HCT116 (cell line): ENCODE data around the gene CTNND2. TPM values are rescaled to one million over a fixed set of nuclear protein-coding genes. Genes with fewer than 3 reads are reported as not detected.

ENCODE experiments used
- ATAC-seq: fragments of 200-7000 bp; cut with Tn5 transposase; 2 replicates; pipeline ENCODE4 v1.9.1; 2020; ENCODE audit warnings: mild to moderate bottlenecking, moderate library complexity
- BruUV-seq: library from RNA; stranded (reverse); fragments of 400-500 nt; replicated peaks from 2 replicates; lab custom pipeline; 2021; lab: Mats Ljungman, UMichigan
- CTCF ChIA-PET: fragments of 300-600 bp; sonication (Branson Sonifier 250); formaldehyde crosslinking; loops from one replicate; lab custom pipeline; 2021; ENCODE audit warnings: antibody characterized with exemption; lab: Charles Lee
- POLR2A ChIA-PET: fragments of 300-600, 350-600 bp; sonication (Branson Sonifier 250); formaldehyde crosslinking; loops from one replicate; lab custom pipeline; 2021; ENCODE audit warnings: antibody characterized with exemption; lab: Charles Lee
- RAD21 ChIA-PET, 2 experiments: fragments of 300-600 bp; sonication (Branson Sonifier 250); formaldehyde crosslinking; loops; one replicate each; lab custom pipeline; 2023; ENCODE audit warnings: low total read pairs in 2 of 2; ENCODE audit not compliant: uncharacterized antibody in 2 of 2, unreplicated experiment in 2 of 2, low non-redundant PET in 1 of 2; lab: Charles Lee
- DNase-seq: peaks from one replicate; pipeline ENCODE4 v3.0.0-alpha.2; 2010; ENCODE audit warnings: low read depth, low spot score
- H2AFZ ChIP-seq: fragments of 200-600 bp; shearing (Covaris generic), sonication (generic); 2 replicates; pipeline ENCODE4 v1.6.1; 2017; ENCODE audit warnings: low read depth, mixed run types, mixed read lengths, antibody characterized with exemption, low read length; ENCODE audit not compliant: poor library complexity, severe bottlenecking
- H3K27ac ChIP-seq: 2 replicates; pipeline ENCODE4 v1.5.1; 2012; ENCODE audit warnings: low read depth, low read length
- H3K27me3 ChIP-seq: fragments of 200-600 bp; sonication (generic); 2 replicates; pipeline ENCODE4 v1.6.1; 2016; ENCODE audit warnings: mixed run types, low read length, mixed read lengths; ENCODE audit not compliant: insufficient read depth
- H3K36me3 ChIP-seq, 2 experiments: fragments of 200-500 bp in 1 of 2; fragments of 200-600 bp in 1 of 2; sonication (Bioruptor generic) in 1 of 2; sonication (generic) in 1 of 2; 2 replicates each; pipeline versions ENCODE4 v1.5.1 to v1.6.1; 2014 to 2016; ENCODE audit warnings: low read length in 2 of 2, inconsistent platforms in 1 of 2, mixed read lengths in 1 of 2, mixed run types in 1 of 2; ENCODE audit not compliant: insufficient read depth in 2 of 2, control insufficient read depth in 1 of 2
- H3K4me1 ChIP-seq, 2 experiments: fragments of 200-600 bp in 1 of 2; sonication (generic) in 1 of 2; 2 replicates each; pipeline versions ENCODE4 v1.5.1 to v1.6.1; 2012 to 2017; ENCODE audit warnings: low read length in 2 of 2, inconsistent platforms in 1 of 2, mild to moderate bottlenecking in 1 of 2, mixed read lengths in 1 of 2, mixed run types in 1 of 2, moderate library complexity in 1 of 2; ENCODE audit not compliant: insufficient read depth in 2 of 2, control insufficient read depth in 1 of 2
- H3K4me2 ChIP-seq: fragments of 200-600 bp; sonication (generic); 2 replicates; pipeline ENCODE4 v1.6.1; 2017; ENCODE audit warnings: mixed run types, low read length, mixed read lengths
- H3K4me3 ChIP-seq, 2 experiments: fragments of 200-600 bp in 1 of 2; sonication (generic) in 1 of 2; replicated peaks in 1 of 2; 2 replicates each; pipeline ENCODE4 v1.5.1; 2011 to 2016; ENCODE audit warnings: low read length in 2 of 2, control low read depth in 1 of 2, low read depth in 1 of 2, mild to moderate bottlenecking in 1 of 2, mixed read lengths in 1 of 2, mixed run types in 1 of 2
- H3K79me2 ChIP-seq: fragments of 200-600 bp; sonication (generic); 2 replicates; pipeline ENCODE4 v1.6.1; 2017; ENCODE audit warnings: mild to moderate bottlenecking, mixed run types, low read length, moderate library complexity, mixed read lengths; ENCODE audit not compliant: insufficient read depth
- H3K9ac ChIP-seq: fragments of 200-600 bp; sonication (generic); 2 replicates; pipeline ENCODE4 v1.6.1; 2016; ENCODE audit warnings: low read length, mixed read lengths
- H3K9me2 ChIP-seq: fragments of 200-600 bp; sonication (generic), shearing (Covaris generic); 2 replicates; pipeline ENCODE4 v1.6.1; 2017; ENCODE audit warnings: mixed run types, mild to moderate bottlenecking, moderate library complexity; ENCODE audit not compliant: insufficient read depth
- H3K9me3 ChIP-seq, 2 experiments: fragments of 200-500 bp in 1 of 2; fragments of 200-600 bp in 1 of 2; sonication (Bioruptor generic) in 1 of 2; sonication (generic) in 1 of 2; 2 replicates each; pipeline ENCODE4 v1.6.1; 2014 to 2017; ENCODE audit warnings: low read length in 2 of 2, mixed read lengths in 2 of 2, inconsistent platforms in 1 of 2, low read depth in 1 of 2, mild to moderate bottlenecking in 1 of 2, mixed run types in 1 of 2, moderate library complexity in 1 of 2; ENCODE audit not compliant: control insufficient read depth in 1 of 2, insufficient read depth in 1 of 2
- H4K20me1 ChIP-seq: fragments of 200-600 bp; sonication (generic), shearing (Covaris generic); 2 replicates; pipeline ENCODE4 v1.6.1; 2017; ENCODE audit warnings: mixed run types, mild to moderate bottlenecking, moderate library complexity; ENCODE audit not compliant: insufficient read depth
- CTCF ChIP-seq, 3 experiments: fragments of 200-600 bp in 1 of 3; sonication (generic) in 1 of 3; IDR thresholded peaks in 2 of 3; conservative IDR thresholded peaks in 1 of 3; 2 replicates each; pipeline ENCODE4 v1.5.1; 2012 to 2017; ENCODE audit warnings: low read depth in 2 of 3, low read length in 2 of 3, antibody characterized with exemption in 1 of 3, borderline replicate concordance in 1 of 3, control low read depth in 1 of 3, mild to moderate bottlenecking in 1 of 3, mixed read lengths in 1 of 3, mixed run types in 1 of 3, moderate library complexity in 1 of 3; ENCODE audit not compliant: insufficient read depth in 1 of 3
- EGR1 ChIP-seq: IDR thresholded peaks from 2 replicates; pipeline ENCODE4 v1.6.1; 2012; ENCODE audit warnings: low read depth
- ELF1 ChIP-seq: IDR thresholded peaks from 2 replicates; pipeline ENCODE4 v1.6.1; 2012; ENCODE audit warnings: low read depth, borderline replicate concordance
- EZH2 ChIP-seq: fragments of 200-600 bp; sonication (generic); IDR thresholded peaks from 2 replicates; pipeline ENCODE4 v1.6.1; 2017; ENCODE audit warnings: antibody characterized with exemption, mixed run types
- FOSL1 ChIP-seq: IDR thresholded peaks from 2 replicates; pipeline ENCODE4 v1.6.1; 2012; ENCODE audit warnings: low read depth
- JUND ChIP-seq: IDR thresholded peaks from 2 replicates; pipeline ENCODE4 v1.6.1; 2012
- MAX ChIP-seq: IDR thresholded peaks from 2 replicates; pipeline ENCODE4 v1.6.1; 2012
- POLR2A ChIP-seq: IDR thresholded peaks from 2 replicates; pipeline ENCODE4 v1.7.0; 2011; ENCODE audit warnings: borderline replicate concordance; ENCODE audit not compliant: insufficient read depth, insufficient read length; ENCODE audit errors: extremely low read depth
- RAD21 ChIP-seq: IDR thresholded peaks from 2 replicates; pipeline ENCODE4 v1.6.1; 2012; ENCODE audit warnings: low read depth, mild to moderate bottlenecking
- REST ChIP-seq: IDR thresholded peaks from 2 replicates; pipeline ENCODE4 v1.6.1; 2012; ENCODE audit warnings: low read depth
- SP1 ChIP-seq: IDR thresholded peaks from 2 replicates; pipeline ENCODE4 v1.6.1; 2012; ENCODE audit warnings: low read depth
- SRF ChIP-seq: IDR thresholded peaks from 2 replicates; pipeline ENCODE4 v1.6.1; 2012; ENCODE audit warnings: low read depth
- YY1 ChIP-seq: IDR thresholded peaks from 2 replicates; pipeline ENCODE4 v1.6.1; 2011; ENCODE audit warnings: low read length, low read depth, moderate library complexity, mild to moderate bottlenecking; ENCODE audit not compliant: insufficient replicate concordance; ENCODE audit errors: extremely low read depth
- ZBTB33 ChIP-seq: IDR thresholded peaks from 2 replicates; pipeline ENCODE4 v1.6.1; 2011; ENCODE audit warnings: mild to moderate bottlenecking, low read length, moderate library complexity; ENCODE audit not compliant: insufficient replicate concordance; ENCODE audit errors: extremely low read depth
- ZFX ChIP-seq: fragments of 450-650 bp; IDR thresholded peaks from 2 replicates; pipeline ENCODE4 v1.6.1; 2017
- ZNF274 ChIP-seq: fragments of 200-500 bp; sonication (Bioruptor generic); IDR thresholded peaks from 2 replicates; pipeline ENCODE4 v1.6.1; 2014; ENCODE audit warnings: mild to moderate bottlenecking, low read depth, low read length, inconsistent platforms
- intact Hi-C: fragments of 100-400 bp; cut with micrococcal nuclease; formaldehyde crosslinking; loops from 2 replicates; pipeline ENCODE4 v1.10.0; 2022
- total RNA-seq: library from RNA; stranded (reverse); gene quantifications from one replicate; pipeline ENCODE4 v1.2.1, GENCODE V29; 2021; ENCODE audit not compliant: unreplicated experiment
- TF ChIP-seq, protein P1 (sequence below): IDR thresholded peaks from 2 replicates; pipeline ENCODE4 v1.6.1; 2012

Gene CTNND2
- total RNA-seq, 1 experiment from 2014 or later = not detected

- TF ChIP-seq, protein P1, sequence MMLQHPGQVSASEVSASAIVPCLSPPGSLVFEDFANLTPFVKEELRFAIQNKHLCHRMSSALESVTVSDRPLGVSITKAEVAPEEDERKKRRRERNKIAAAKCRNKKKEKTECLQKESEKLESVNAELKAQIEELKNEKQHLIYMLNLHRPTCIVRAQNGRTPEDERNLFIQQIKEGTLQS = no peak
- TF ChIP-seq SP1 (no peak), ZNF274 (no peak), MAX (no peak), ZFX (no peak), EGR1 (no peak), YY1 (no peak), CTCF (IDR thresholded peaks at IDR 0.05 in 2 of 3, conservative IDR thresholded peaks at IDR 0.05 in 1 of 3; ENCODE audit: borderline replicate concordance in 1 of 3, insufficient read depth in 1 of 3, low read depth in 2 of 3, low read length in 2 of 3) (no peak), ELF1 (no peak), POLR2A (no peak), SRF (no peak), JUND (no peak), FOSL1 (no peak)
Observed at GRCh38 chr5:11364531-11364930, 539.7 kb downstream of the CTNND2 start (continued).

GRCh38 chr5:11363631-11364178 lies 540.5 kb downstream of the CTNND2 start:
- DNase-seq (no peak), ATAC-seq (no peak)
- H3K79me2 ChIP-seq = no peaks in the 10 kb centered on the region
- no peak overlapping the region for H3K4me2 ChIP-seq
- intact Hi-C loops = no loop called here
- CTCF ChIA-PET = no interaction called here
- H3K4me1 ChIP-seq = no peaks in the 10 kb centered on the region
- peaks cover 5 to 7% of the 10 kb centered on the region in 2 experiments; a peak in 2 of 4 replicates for H3K9me3 ChIP-seq
- no peaks in the 10 kb centered on the region for H3K9me2 ChIP-seq
- H2AFZ ChIP-seq = no peak overlapping the region
- RAD21 ChIA-PET = no interaction called here
- H3K27ac ChIP-seq = no peak overlapping the region
- POLR2A ChIA-PET = no interaction called here
- H4K20me1 ChIP-seq = no peaks in the 10 kb centered on the region
- no peak overlapping the region for H3K4me3 ChIP-seq
- no TSS peak for BruUV-seq
- no peaks in the 10 kb centered on the region for H3K36me3 ChIP-seq
- no peak for TF ChIP-seq ZFX
- TF ChIP-seq ZBTB33 = no peak
- no peak for TF ChIP-seq SRF
- TF ChIP-seq EZH2 = no peak
- TF ChIP-seq REST = no peak
- TF ChIP-seq SP1 = no peak
- no peak for TF ChIP-seq RAD21
- no peak for TF ChIP-seq ZNF274
- TF ChIP-seq, all 23 proteins: peak for 0
- Histone ChIP-seq H3K27me3 (no peaks in the 10 kb centered on the region), H3K9ac (no peak overlapping the region)
